Ammon's horn (tissue), 1 donor: ENCODE results near the gene GTF2H4.
A peak's percentile ranks its signal among the peaks of the same experiment; 100 is the strongest.

Experiments used
- DNase-seq: peaks from one replicate; pipeline ENCODE4 v3.0.0-alpha.2; 2016; ENCODE audit warnings: low spot score

GTF2H4 gene

DNA sequence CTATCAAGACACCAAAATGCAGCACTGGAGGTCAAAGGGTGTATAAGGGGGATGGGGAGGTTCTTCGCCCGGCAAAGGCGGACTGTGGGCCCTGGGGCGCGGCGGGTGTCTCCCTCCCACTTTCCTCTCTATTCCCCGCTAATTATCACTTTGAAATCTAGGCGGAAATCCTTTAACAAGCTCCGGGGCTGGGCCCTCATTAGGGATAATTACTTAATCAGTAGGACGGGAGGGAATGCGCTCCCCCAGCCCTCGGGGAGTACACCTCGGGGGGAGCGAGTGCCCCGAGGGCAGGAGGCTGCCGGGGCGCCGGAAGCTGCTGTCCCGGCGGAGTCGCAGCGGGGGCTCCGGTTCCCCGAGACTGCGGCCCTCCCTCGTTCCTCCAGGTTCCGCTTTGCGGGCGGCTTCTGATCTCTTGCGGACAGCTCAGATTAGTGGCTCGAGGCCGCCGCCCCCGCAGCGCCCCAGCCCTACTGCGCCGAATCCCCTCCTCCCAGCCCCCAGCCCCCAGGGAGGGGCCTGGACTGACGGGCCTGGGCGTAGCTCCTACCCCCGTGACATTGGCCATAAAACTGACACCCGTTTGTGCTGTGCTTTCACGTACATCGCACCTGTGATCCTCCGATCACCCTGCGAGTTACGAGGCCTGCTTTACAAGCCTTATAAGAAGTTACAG is 47.5 kb downstream of the GTF2H4 start:
- DNase-seq = peak; percentile 29

- no peak for DNase-seq
Observed at GRCh38 chr6:30957716-30958115, 49.7 kb downstream of the GTF2H4 start.

DNA sequence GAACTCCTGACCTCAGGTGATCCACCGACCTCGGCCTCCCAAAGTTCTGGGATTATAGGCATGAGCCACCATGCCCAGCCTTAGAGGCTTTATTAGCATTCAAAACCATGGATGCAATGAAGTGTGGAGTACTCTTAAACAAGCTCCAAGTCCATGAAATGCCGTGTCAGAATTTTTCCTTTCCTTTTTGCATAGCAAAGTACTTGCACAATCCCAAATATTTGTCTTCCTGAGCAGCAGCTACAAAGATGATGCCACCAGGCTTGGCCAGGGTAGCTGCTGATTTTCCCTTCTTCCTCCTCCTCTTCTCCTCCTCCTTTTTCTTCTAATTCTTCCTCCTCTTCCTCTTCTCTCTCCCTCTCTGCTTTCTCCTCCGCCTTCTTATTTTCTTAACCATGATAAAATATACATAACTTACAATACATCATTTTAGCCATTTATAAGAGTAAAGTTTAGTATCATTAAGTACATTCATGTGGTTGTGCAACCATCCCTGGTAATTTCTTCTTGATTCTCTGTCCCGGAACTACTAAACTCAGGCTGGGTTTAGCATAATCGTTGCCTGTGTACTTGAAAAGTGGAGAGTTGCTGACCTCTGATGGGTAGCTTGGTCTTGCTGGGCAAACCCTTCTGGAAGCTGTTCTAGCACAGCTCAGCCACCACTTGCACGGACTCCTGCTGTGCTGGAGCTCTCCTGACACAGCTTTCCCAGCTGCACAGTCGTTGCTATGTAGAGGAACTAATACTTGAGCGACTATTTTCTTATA is 53.1 kb downstream of the GTF2H4 start:
- DNase-seq = no peak

DNA sequence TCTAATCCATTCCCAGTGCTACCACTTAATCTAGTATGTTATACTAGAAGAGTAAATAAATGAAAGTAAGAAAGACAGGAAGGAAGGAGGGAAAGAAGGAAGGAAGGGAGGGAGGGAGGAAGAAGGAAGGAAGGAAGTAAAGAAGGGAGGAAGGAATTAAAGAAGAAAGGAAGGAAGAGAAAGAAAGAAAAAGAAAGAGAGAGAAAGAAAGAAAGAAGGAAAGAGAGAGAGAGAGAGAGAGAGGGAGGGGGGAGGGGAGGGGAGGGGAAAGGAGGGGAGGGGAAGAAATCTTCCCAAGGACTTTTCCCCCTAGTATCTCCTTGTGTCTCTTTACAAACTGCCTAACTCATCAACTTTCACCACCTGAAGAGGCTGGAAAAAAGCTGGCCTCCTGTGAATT is 54.7 kb downstream of the GTF2H4 start:
- no peak for DNase-seq

DNA sequence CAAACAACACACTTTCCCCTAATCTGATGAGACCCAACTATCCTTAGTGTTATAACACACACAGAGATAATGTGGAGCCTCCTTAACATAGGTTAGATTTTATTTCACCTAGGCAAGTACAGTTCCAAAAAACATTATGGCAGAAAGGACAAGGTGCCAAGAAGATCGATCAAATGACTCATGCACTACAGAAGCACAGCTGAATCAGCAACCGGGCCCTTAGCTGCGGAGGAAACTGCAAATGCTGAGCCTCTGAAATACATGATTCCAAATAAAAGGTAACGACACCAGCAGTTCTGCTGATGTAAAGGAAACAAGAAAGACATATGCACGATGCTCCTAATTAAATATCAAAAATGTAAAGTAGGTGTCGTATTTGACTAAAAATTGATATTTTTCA is 55.6 kb downstream of the GTF2H4 start:
- peak; percentile 21 for DNase-seq
